OCI-LY3 (cell line): ENCODE results near the gene CDK3.

Experiments
- H2AFZ ChIP-seq: fragments of 200-600, 300-600 bp; shearing (Covaris generic); 2 replicates; pipeline ENCODE4 v1.6.0; 2014; ENCODE audit warnings: antibody characterized with exemption, low read depth, low read length
- H3K27ac ChIP-seq: fragments of 200-600, 300-600 bp; sonication (generic); 2 replicates; pipeline ENCODE4 v1.5.1; 2014; ENCODE audit warnings: mild to moderate bottlenecking, low read length, moderate library complexity, mixed read lengths
- H3K27me3 ChIP-seq: fragments of 200-600, 300-600 bp; sonication (generic); 2 replicates; pipeline ENCODE4 v1.6.1; 2014; ENCODE audit warnings: low read depth, low read length, mixed read lengths
- H3K36me3 ChIP-seq: fragments of 200-600, 300-600 bp; sonication (generic); replicated peaks from 2 replicates; pipeline ENCODE3; 2014; ENCODE audit warnings: low read depth, low read length, mixed read lengths
- H3K4me1 ChIP-seq: fragments of 300-600, 200-600 bp; sonication (generic); 2 replicates; pipeline ENCODE4 v1.6.1; 2014; ENCODE audit warnings: low read length, mixed read lengths
- H3K4me2 ChIP-seq: fragments of 200-600, 300-600 bp; sonication (generic); 2 replicates; pipeline ENCODE4 v1.6.1; 2014; ENCODE audit warnings: low read length, mixed read lengths
- H3K4me3 ChIP-seq: fragments of 300-600, 200-600 bp; sonication (generic); 2 replicates; pipeline ENCODE4 v1.5.1; 2014; ENCODE audit warnings: antibody characterized with exemption, mild to moderate bottlenecking, low read length, moderate library complexity
- H3K79me2 ChIP-seq: fragments of 300-600, 200-600 bp; shearing (Covaris generic); 2 replicates; pipeline ENCODE4 v1.6.1; 2014; ENCODE audit warnings: mild to moderate bottlenecking, low read length, mixed read lengths
- H3K9ac ChIP-seq: fragments of 300-600, 200-600 bp; shearing (Covaris generic); 2 replicates; pipeline ENCODE4 v1.6.0; 2014; ENCODE audit warnings: mild to moderate bottlenecking, low read length, moderate library complexity
- H3K9me3 ChIP-seq: fragments of 200-600, 300-600 bp; shearing (Covaris generic); 2 replicates; pipeline ENCODE4 v1.6.1; 2014; ENCODE audit warnings: low read length, mixed read lengths; ENCODE audit not compliant: insufficient read depth
- H4K20me1 ChIP-seq: fragments of 200-600, 300-600 bp; sonication (generic); 2 replicates; pipeline ENCODE4 v1.6.1; 2016; ENCODE audit warnings: low read length, mixed read lengths; ENCODE audit not compliant: insufficient read depth
- CTCF ChIP-seq: fragments of 200-600, 300-600 bp; sonication (generic); IDR thresholded peaks from 2 replicates; pipeline ENCODE4 v1.5.1; 2014; ENCODE audit warnings: antibody characterized with exemption, low read length, low read depth
- EZH2phosphoT487 ChIP-seq: fragments of 200-600 bp; shearing (Covaris generic); IDR thresholded peaks from 2 replicates; pipeline ENCODE4 v1.6.1; 2018; ENCODE audit warnings: antibody characterized with exemption, mixed run types, low read depth

The CDK3 gene

DNA sequence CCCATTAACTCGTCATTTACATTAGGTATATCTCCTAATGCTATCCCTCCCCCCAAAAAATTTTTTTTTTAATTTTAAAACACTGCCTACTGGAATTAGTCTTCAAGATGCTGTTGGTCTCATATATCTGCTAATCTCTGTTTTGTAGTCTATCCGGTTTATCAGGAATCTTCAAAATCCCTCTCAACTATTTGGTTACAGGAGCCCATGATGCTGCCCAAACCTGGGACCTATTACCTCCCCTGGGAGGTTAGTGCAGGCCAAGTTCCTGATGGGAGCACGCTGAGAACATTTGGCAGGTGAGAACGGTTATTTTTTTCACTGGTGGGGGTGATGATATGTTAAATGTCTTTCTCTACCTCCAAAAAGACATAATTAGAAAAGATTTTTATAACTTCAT is 14.7 kb upstream of the CDK3 start:
- Histone ChIP-seq H3K9me3 (no peaks in the 10 kb centered on the region), H3K4me2 (no peak overlapping the region), H3K27me3 (no peaks in the 10 kb centered on the region), H3K4me3 (no peak overlapping the region), H2AFZ (no peak overlapping the region), H4K20me1 (no peaks in the 10 kb centered on the region), H3K27ac (no peak overlapping the region), H3K9ac (no peak overlapping the region), H3K79me2 (no peaks in the 10 kb centered on the region), H3K36me3 (no peaks in the 10 kb centered on the region), H3K4me1 (peaks cover 6% of the 10 kb centered on the region)
- TF ChIP-seq EZH2phosphoT487 (no peak), CTCF (no peak)

- no peak overlapping the region for H3K9ac ChIP-seq
- peaks cover 15% of the 10 kb centered on the region for H3K4me1 ChIP-seq
- H3K27ac ChIP-seq, result no peak overlapping the region
- no peaks in the 10 kb centered on the region for H3K9me3 ChIP-seq
- H3K27me3 ChIP-seq, result no peaks in the 10 kb centered on the region
- TF ChIP-seq CTCF (no peak), EZH2phosphoT487 (no peak)
- H3K79me2 ChIP-seq, result no peaks in the 10 kb centered on the region
- H2AFZ ChIP-seq, result no peak overlapping the region
- H3K4me2 ChIP-seq, result no peak overlapping the region
- no peak overlapping the region for H3K4me3 ChIP-seq
- no peaks in the 10 kb centered on the region for H3K36me3 ChIP-seq
- H4K20me1 ChIP-seq, result no peaks in the 10 kb centered on the region
These were observed 13.6 kb upstream of the CDK3 start for GRCh38 chr17:75987041-75987440.

- TF ChIP-seq EZH2phosphoT487, result no peak
- TF ChIP-seq CTCF, result no peak
- Histone ChIP-seq H4K20me1 (no peaks in the 10 kb centered on the region), H3K36me3 (peaks cover 6% of the 10 kb centered on the region), H3K4me3 (no peak overlapping the region), H3K9me3 (no peaks in the 10 kb centered on the region), H3K27me3 (no peaks in the 10 kb centered on the region), H2AFZ (no peak overlapping the region), H3K27ac (no peak overlapping the region), H3K9ac (no peak overlapping the region), H3K4me2 (peak overlapping the region; percentile 42), H3K4me1 (peaks cover 13% of the 10 kb centered on the region), H3K79me2 (no peaks in the 10 kb centered on the region)
These were observed 9.3 kb upstream of the CDK3 start for GRCh38 chr17:75991396-75991795.

DNA sequence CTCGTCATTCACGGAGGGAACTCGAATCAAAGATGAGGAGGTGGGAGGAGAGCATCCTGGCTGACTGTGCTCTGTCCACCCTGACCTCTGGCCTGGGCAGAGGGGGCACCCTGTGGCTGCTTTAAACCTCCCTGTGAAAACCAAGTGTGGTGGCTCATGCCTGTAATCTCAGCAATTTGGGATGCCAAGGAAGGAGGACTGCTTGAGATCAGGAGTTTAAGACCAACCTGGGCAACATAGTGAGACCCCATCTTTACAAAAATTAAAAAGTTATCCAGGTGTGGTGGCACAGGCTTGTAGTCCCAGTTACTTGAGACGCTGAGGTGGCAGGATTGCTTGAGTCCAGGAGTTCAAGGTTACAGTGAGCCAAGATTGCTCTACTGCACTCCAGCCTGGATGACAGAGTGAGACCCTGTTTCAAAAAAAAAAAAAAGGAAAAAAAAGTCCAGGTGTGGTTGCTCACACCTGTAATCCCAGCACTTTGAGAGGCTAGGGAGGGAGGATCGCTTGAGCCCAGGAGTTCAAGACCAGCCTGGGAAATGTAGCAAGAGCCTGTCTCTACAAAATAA is 5.8 kb upstream of the CDK3 start:
- H3K9ac ChIP-seq, result no peak overlapping the region
- no peak overlapping the region for H3K4me2 ChIP-seq
- no peaks in the 10 kb centered on the region for H3K9me3 ChIP-seq
- no peaks in the 10 kb centered on the region for H4K20me1 ChIP-seq
- no peak overlapping the region for H3K27ac ChIP-seq
- H3K27me3 ChIP-seq, result no peaks in the 10 kb centered on the region
- peaks cover 22% of the 10 kb centered on the region for H3K4me1 ChIP-seq
- no peak overlapping the region for H2AFZ ChIP-seq
- no peak for TF ChIP-seq EZH2phosphoT487
- TF ChIP-seq CTCF, result no peak
- peaks cover 6% of the 10 kb centered on the region for H3K36me3 ChIP-seq
- H3K79me2 ChIP-seq, result no peaks in the 10 kb centered on the region
- no peak overlapping the region for H3K4me3 ChIP-seq
